Measurements from ENCODE around the gene HSD3B2.

The HSD3B2 gene

DNA sequence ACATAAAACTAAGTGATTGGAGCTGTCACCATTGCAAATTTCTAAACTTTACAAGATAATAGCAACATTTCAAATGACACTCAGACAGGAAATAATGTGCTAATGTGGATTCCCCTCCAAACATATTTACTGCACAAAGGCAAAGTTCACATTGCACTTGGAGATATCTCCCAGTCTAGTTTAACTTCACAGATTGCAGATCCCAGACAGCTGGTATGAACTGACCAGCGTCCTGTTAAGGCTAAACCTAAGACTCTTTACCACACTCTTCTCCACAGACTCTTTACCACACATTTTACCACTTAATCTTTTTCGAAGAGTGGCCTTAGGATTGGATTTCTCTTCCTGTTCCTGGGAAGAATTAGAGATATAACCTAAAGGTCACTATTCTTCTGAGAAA is 51.5 kb downstream of the HSD3B2 start:
- TF ChIP-seq TAF1 (IDR thresholded peaks at IDR 0.05; ENCODE audit: borderline replicate concordance, low read depth, low read length): no peak
- TF ChIP-seq POLR2A (IDR thresholded peaks at IDR 0.05; ENCODE audit: low read depth, low read length): no peak
- TF ChIP-seq POLR2AphosphoS5 (IDR thresholded peaks at IDR 0.05; ENCODE audit: low read depth, low read length): no peak
- no peak for DNase-seq (ENCODE audit: insufficient read length)
- no peak for FAIRE-seq

DNA sequence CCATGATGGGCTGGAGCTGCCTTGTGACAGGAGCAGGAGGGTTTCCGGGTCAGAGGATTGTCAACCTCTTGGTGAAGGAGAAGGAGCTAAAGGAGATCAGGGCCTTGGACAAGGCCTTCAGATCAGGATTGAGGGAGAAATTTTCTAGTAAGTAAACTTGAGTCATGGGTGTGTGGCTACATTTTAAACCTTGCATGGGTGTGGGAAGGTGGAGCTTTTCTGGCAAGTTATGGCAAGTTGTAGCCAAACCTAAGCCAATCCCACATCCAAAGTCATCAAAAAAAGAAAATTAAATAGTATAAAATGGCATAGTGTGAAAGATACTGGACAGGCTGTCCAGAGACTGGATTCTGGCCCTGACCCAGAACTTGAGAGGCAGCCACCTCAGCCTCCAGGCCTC is 52.3 kb downstream of the HSD3B2 start:
- DNase-seq (ENCODE audit: insufficient read length) (no peak), FAIRE-seq (no peak)
- TF ChIP-seq POLR2A (IDR thresholded peaks at IDR 0.05; ENCODE audit: low read depth, low read length): no peak

DNA sequence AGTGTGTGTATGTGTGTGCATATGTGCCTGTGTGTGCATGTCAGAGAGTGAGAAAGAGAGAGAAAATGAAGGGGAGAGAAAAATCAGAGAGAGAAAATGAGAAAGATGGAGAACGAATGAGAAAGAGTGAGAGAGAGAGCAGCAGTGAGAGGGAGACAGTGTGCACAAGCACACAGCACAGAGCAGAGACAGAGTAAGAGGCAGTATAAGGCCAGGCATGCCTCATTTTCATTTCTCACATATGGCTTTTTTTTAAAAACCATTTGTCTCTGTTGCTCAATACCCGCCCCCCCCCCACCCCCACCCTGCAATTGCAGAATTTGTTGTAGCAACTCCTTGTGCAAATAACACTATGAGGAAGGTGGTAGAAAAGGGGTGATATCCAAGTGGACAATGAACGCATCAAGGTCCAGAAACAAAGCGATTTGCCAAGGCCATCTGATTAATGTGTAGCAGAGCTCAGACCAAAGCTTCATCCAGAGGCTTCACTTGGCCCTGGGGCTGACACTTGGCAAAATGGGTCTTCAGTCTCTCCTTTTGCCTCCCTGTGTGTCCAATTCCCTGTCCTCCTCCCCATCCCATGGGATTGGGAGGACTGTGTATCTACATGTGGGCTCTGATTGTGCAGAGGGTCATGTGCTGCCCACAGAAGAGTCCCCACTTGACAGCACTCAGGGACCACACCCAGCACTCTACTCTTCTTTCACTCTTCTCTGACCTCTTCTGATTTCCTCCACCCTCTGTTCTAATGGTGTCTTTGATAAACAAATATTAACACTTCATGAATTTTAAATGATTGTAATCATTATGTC is 53.1 kb downstream of the HSD3B2 start:
- FAIRE-seq (no peak), DNase-seq (ENCODE audit: insufficient read length) (no peak)
- TF ChIP-seq TAF1 (IDR thresholded peaks at IDR 0.05; ENCODE audit: borderline replicate concordance, low read depth, low read length) (no peak), POLR2AphosphoS5 (IDR thresholded peaks at IDR 0.05; ENCODE audit: low read depth, low read length) (no peak), POLR2A (IDR thresholded peaks at IDR 0.05; ENCODE audit: low read depth, low read length) (no peak)

DNA sequence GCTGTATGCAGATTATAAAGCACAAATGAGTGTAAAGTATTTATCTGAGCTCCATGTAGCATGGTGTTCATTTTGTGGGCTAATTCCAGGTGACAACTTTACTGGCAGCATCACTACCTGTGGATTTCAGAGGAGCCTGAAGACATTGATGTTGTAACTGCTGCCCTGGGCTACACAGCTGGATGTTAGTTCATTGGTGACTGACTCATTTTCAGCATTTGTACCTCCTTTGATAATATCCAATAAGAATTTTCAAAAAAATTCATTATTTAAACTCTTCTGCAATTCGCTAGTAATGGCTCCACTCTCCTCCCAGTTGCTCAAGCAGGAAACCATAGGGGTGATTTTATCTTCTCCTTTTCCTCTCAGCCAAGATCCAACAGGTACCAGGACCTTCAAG is 54.8 kb downstream of the HSD3B2 start:
- no peak for TF ChIP-seq POLR2AphosphoS5 (IDR thresholded peaks at IDR 0.05; ENCODE audit: low read depth, low read length)
- no peak for TF ChIP-seq POLR2A (IDR thresholded peaks at IDR 0.05; ENCODE audit: low read depth, low read length)
- TF ChIP-seq TAF1 (IDR thresholded peaks at IDR 0.05; ENCODE audit: borderline replicate concordance, low read depth, low read length): no peak
- FAIRE-seq (no peak), DNase-seq (ENCODE audit: insufficient read length) (no peak)

DNA sequence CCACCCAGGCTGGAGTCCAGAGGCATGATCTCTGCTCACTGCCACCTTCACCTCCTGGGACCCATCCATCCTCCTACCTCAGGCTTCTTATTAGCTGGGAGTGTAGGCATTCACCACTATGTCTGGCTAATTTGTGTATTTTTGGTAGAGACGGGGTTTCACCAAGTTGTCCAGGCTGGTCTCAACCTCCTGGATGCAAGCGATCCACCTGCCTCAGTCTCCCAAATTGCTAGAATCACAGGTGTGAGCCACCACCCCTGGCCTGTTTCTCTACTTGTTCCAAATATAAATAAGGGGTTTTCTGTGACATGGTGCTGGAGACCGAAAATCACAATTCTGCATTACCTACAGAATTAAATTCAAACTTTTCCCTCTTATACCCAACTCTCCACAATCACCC is 55.4 kb downstream of the HSD3B2 start:
- no peak for DNase-seq (ENCODE audit: insufficient read length)
- TF ChIP-seq POLR2A (IDR thresholded peaks at IDR 0.05; ENCODE audit: low read depth, low read length): no peak
- TF ChIP-seq TAF1 (IDR thresholded peaks at IDR 0.05; ENCODE audit: borderline replicate concordance, low read depth, low read length): no peak
- TF ChIP-seq POLR2AphosphoS5 (IDR thresholded peaks at IDR 0.05; ENCODE audit: low read depth, low read length): no peak
- no peak for FAIRE-seq

DNA sequence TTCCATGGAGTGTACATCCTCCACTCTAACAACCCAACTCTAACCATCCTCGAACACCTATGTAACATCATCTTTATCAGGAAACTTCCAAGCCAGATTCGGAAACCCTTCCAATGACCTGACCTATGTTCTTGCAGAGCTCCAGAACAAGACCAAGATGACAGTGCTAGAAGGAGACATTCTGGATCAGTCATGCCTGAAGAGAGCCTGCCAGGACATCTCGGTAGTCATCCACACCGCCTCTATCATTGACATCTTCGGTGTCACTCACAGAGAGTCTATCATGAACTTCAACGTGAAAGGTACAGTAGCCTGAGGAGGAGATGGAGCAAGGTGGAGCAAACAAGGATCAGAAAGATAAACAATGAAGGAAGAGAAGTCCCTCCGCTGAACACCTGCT is 56.0 kb downstream of the HSD3B2 start:
- no peak for FAIRE-seq
- TF ChIP-seq TAF1 (IDR thresholded peaks at IDR 0.05; ENCODE audit: borderline replicate concordance, low read depth, low read length) (no peak), POLR2AphosphoS5 (IDR thresholded peaks at IDR 0.05; ENCODE audit: low read depth, low read length) (no peak), POLR2A (IDR thresholded peaks at IDR 0.05; ENCODE audit: low read depth, low read length) (no peak)
- no peak for DNase-seq (ENCODE audit: insufficient read length)

DNA sequence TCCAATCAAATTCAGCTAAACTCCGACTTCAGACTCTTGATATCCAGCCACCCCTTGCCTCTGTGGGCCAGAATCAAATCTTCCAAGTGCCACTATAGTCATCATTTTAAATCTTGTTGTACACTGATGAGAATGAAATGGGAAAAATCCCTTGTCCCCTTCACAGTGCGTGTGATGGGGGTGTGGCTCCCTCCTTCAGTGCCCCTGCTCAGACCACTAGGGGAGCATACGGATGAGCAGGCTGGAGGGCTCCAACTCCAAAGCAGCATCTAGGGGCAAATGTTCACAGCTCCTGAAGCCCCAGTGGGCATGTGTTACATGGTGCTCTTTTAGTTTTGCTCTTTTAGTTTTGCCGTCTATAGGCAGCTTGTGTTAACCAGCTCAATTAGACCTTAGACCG is 56.6 kb downstream of the HSD3B2 start:
- no peak for TF ChIP-seq TAF1 (IDR thresholded peaks at IDR 0.05; ENCODE audit: borderline replicate concordance, low read depth, low read length)
- TF ChIP-seq POLR2A (IDR thresholded peaks at IDR 0.05; ENCODE audit: low read depth, low read length): no peak
- TF ChIP-seq POLR2AphosphoS5 (IDR thresholded peaks at IDR 0.05; ENCODE audit: low read depth, low read length): no peak
- no peak for DNase-seq (ENCODE audit: insufficient read length)
- no peak for FAIRE-seq

DNA sequence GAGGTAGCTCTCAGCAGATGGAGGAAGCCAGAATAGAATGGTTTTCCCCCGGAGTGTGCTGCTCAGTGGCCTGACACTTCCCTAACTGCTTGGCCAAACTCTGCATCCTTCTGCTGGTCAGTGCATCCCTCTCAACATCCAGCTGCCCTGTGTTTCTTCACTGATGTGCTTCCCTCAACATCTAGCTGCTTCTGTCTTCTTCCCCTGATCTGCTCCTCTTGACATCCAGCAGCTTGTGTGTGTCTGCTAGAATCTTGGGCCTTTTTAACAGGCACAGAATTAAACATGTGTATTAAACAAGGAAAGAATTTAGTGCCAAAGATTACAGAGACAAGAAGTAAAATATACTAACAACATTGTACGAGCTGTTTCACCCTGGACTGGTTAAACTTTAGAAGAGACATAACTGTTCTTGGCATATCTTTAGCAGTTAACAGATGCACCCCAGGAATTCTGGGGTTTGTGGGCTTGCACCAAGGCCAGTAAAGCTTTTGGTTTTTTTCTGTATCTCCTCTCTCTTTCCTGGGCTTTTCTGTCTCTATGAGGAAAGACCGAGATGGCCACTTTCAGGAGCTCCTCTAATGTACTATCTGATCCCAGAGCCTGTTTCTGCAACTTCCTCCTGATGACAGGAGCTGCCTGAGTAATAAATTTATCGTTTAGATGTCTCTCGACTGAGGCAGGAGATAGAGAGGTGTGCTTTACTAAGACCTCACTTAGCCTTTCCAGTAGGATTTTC is 57.3 kb downstream of the HSD3B2 start:
- DNase-seq (ENCODE audit: insufficient read length) (no peak), FAIRE-seq (no peak)
- TF ChIP-seq POLR2A (IDR thresholded peaks at IDR 0.05; ENCODE audit: low read depth, low read length): no peak
- TF ChIP-seq POLR2AphosphoS5 (IDR thresholded peaks at IDR 0.05; ENCODE audit: low read depth, low read length): no peak
- TF ChIP-seq TAF1 (IDR thresholded peaks at IDR 0.05; ENCODE audit: borderline replicate concordance, low read depth, low read length): no peak

All from GM12892 (cell line).